Measurements from ENCODE around the gene ARMC2.

DNA sequence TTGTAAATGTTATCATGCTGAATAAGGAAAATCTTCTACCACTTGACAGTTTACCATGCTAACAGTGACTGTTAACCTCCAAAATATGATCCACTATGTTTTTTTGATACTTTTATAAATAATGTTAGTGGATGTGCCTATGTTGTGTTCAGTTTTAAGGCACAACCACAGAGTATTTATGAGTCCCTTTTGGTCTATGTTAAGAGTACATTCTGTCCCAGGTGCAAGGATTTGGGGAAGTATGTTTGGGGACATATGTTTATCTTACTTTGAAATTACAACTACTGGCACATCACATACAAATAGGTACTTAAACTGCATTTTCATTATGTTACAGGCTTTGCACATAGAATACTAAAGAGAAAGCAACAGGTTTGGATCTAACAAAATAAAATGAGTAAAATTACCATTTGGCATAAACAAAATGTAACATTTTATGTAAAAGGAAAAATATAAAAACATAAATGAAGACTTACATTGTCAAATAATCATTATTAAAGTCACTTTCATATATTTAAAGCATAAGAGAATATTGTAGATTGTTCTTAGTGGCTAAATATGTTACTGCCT, 175.2 kb downstream of the ARMC2 start:
- TF ChIP-seq, protein P1, sequence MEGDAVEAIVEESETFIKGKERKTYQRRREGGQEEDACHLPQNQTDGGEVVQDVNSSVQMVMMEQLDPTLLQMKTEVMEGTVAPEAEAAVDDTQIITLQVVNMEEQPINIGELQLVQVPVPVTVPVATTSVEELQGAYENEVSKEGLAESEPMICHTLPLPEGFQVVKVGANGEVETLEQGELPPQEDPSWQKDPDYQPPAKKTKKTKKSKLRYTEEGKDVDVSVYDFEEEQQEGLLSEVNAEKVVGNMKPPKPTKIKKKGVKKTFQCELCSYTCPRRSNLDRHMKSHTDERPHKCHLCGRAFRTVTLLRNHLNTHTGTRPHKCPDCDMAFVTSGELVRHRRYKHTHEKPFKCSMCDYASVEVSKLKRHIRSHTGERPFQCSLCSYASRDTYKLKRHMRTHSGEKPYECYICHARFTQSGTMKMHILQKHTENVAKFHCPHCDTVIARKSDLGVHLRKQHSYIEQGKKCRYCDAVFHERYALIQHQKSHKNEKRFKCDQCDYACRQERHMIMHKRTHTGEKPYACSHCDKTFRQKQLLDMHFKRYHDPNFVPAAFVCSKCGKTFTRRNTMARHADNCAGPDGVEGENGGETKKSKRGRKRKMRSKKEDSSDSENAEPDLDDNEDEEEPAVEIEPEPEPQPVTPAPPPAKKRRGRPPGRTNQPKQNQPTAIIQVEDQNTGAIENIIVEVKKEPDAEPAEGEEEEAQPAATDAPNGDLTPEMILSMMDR (conservative IDR thresholded peaks at IDR 0.05; ENCODE audit: low read depth, low read length): no peak
- TF ChIP-seq EZH2 (IDR thresholded peaks at IDR 0.05; ENCODE audit: borderline replicate concordance, low read depth, low read length, poor library complexity, severe bottlenecking): no peak
